ENCODE data around the gene TAS2R9. TPM values are rescaled to one million over a fixed set of nuclear protein-coding genes. Genes with fewer than 3 reads are reported as not detected.

Gene TAS2R9
- total RNA-seq, 1 experiment from 2014 or later = not detected

- no peak for TF ChIP-seq CTCF (conservative IDR thresholded peaks at IDR 0.05)
- Histone ChIP-seq H3K4ac (ENCODE audit: low read depth, low read length) (no peak within 1 kb of the TSS), H3T11ph (ENCODE audit: low read length) (no peak within 1 kb of the TSS), H2BK5ac (ENCODE audit: insufficient read length, low read length) (no peak within 1 kb of the TSS), H4K20me1 (ENCODE audit: control insufficient read depth, insufficient read depth, insufficient read length) (no peaks in the 10 kb centered on the region), H3K79me1 (ENCODE audit: insufficient read depth, low read depth, low read length, poor library complexity, severe bottlenecking) (no peaks in the 10 kb centered on the region), H3K79me2 (ENCODE audit: insufficient read depth, low read length) (no peaks in the 10 kb centered on the region), H3K23ac (ENCODE audit: insufficient read length, low read depth, low read length) (no peak within 1 kb of the TSS), H2BK120ac (ENCODE audit: low read depth, low read length, poor library complexity, severe bottlenecking) (no peak within 1 kb of the TSS), H2BK20ac (ENCODE audit: low read depth, low read length, poor library complexity, severe bottlenecking) (no peak within 1 kb of the TSS), H3K4me1 (ENCODE audit: insufficient read depth, low read length) (no peaks in the 10 kb centered on the region), H4K91ac (ENCODE audit: insufficient read length, low read depth, low read length) (no peak within 1 kb of the TSS), H3K27ac (ENCODE audit: insufficient read length, low read depth, low read length) (no peak within 1 kb of the TSS), H3K18ac (ENCODE audit: insufficient read length, low read depth, low read length) (no peak within 1 kb of the TSS), H3K27me3 (ENCODE audit: insufficient read depth, low read length) (no peaks in the 10 kb centered on the region), H2AK5ac (ENCODE audit: insufficient read length, low read length) (no peak within 1 kb of the TSS), H3K14ac (ENCODE audit: insufficient read depth, low read length) (no peak within 1 kb of the TSS), H4K8ac (replicated peaks; ENCODE audit: insufficient read length, low read depth, low read length) (no peak within 1 kb of the TSS), H3K9me3 (ENCODE audit: control insufficient read depth, low read depth, low read length) (no peaks in the 10 kb centered on the region), H2BK12ac (ENCODE audit: insufficient read length, low read depth, low read length) (no peak within 1 kb of the TSS), H2AFZ (ENCODE audit: low read length) (no peak within 1 kb of the TSS), H3K4me2 (ENCODE audit: insufficient read depth, insufficient read length, low read length) (no peak within 1 kb of the TSS), H3K56ac (ENCODE audit: insufficient read length, low read depth, low read length) (no peak within 1 kb of the TSS), H3K9ac (ENCODE audit: extremely low read depth, insufficient read length, low read length) (no peak within 1 kb of the TSS), H3K23me2 (ENCODE audit: insufficient read length, low read depth, low read length, poor library complexity, severe bottlenecking) (no peaks in the 10 kb centered on the region), H4K5ac (ENCODE audit: insufficient read length, low read depth, low read length) (no peak within 1 kb of the TSS), H2BK15ac (ENCODE audit: low read depth, low read length) (no peak within 1 kb of the TSS)
- H3K27me3 Mint-ChIP-seq (ENCODE audit: low read depth) = no peaks in the 10 kb centered on the region
- no peak within 1 kb of the TSS for H3K27ac Mint-ChIP-seq
- no CpG with 5 or more reads among the region's 3 CpGs for WGBS (ENCODE audit: extremely low coverage, insufficient read length, low lambda C conversion rate)
- no peaks in the 10 kb centered on the region for H3K4me1 Mint-ChIP-seq
- no peaks in the 10 kb centered on the region for H3K36me3 Mint-ChIP-seq (ENCODE audit: insufficient read depth in 1 of 3, low read depth in 3 of 3)
- DNase-seq = no peak
- H3K4me3 Mint-ChIP-seq = no peak within 1 kb of the TSS
- no peaks in the 10 kb centered on the region for H3K9me3 Mint-ChIP-seq
These were observed 16.3 kb upstream of the TAS2R9 start, which contains the start of gene TAS2R10 for GRCh38 chr12:10826258-10826657. TAS2R10 (minus strand) TSS chr12:10826358; CDS start chr12:10826269, 89 bp downstream.

Measured in H9 (cell line).